ENCODE measurements around the gene OR2T1.
"Not testable (repeated sequence)": the region's sequence is repeated elsewhere in the genome, so short reads cannot be mapped to it uniquely, and the experiment has no call there.

The OR2T1 gene, protein sequence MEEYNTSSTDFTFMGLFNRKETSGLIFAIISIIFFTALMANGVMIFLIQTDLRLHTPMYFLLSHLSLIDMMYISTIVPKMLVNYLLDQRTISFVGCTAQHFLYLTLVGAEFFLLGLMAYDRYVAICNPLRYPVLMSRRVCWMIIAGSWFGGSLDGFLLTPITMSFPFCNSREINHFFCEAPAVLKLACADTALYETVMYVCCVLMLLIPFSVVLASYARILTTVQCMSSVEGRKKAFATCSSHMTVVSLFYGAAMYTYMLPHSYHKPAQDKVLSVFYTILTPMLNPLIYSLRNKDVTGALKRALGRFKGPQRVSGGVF

DNA sequence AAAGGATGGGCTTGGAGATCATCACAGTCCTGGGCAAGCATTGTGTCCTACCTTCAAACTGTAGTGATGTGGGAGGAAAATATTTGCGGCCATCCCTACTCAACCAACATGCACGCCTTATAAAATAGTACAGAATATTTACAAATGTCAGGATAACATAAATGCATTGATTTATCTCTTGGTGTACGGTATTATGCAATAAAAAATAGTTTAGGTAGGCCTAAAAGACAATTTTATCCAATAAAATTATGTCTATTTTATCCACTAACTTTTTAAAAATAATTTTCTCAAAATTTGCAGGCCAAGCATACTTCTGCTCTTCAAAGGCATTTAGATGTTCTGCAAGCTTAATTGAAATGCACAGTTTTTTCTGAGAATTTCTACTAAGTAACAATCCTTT, at the start of gene OR2T1:
TSS of gene OR2T1 (plus strand) at position 301 of the 400 bp plus-strand sequence. CDS start 3,100 bp downstream, outside the sequence.
- DNase-seq (ENCODE audit: low read depth): no peak

DNA sequence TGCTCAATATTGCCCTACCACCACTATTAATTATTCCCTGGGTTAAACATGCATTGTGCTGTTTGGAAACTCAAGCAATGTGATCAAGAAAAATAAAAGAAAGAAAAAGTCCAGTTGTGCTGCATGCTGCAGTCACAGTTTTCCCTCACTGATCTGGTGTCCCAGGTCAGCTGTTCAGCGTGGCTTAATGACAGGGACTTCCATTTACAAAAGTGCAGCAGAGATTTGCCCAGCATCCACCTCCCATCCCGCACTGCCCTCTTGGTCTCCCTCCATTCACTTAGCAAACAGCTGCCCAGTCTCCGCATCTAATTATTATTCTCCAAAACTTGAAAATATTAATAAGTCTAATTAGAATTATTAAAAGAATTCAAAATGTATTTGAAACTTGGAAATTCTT, 43.4 kb upstream of the OR2T1 start:
- DNase-seq (ENCODE audit: low read depth): no peak

DNA sequence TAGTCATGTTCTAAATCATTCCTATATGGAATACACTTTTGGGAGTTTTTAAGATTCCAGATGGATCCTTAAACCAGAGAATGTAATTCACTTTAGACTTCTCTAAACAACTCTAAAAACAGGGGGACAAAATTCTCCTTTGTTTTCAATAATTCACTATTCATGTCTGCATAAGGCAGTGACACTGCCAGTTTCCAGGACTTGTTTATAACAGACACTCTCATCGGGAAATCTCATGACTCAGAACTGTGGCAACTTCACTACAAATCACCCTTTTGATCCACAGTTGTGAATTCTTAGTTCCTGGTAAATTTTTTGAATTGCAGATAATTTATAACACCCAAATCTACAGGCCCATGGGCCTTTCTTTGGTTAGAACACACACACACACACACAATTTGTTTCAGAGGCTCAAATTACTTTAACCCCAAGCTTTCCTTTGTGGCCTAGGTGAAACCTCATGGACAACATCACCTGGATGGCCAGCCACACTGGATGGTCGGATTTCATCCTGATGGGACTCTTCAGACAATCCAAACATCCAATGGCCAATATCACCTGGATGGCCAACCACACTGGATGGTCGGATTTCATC, 41.6 kb upstream of the OR2T1 start, which contains the start of gene OR2T4:
TSS of gene OR2T4 (plus strand) at position 545 of the 595 bp plus-strand sequence. CDS start at position 545, 0 bp downstream.
- DNase-seq (ENCODE audit: low read depth): no peak

DNA sequence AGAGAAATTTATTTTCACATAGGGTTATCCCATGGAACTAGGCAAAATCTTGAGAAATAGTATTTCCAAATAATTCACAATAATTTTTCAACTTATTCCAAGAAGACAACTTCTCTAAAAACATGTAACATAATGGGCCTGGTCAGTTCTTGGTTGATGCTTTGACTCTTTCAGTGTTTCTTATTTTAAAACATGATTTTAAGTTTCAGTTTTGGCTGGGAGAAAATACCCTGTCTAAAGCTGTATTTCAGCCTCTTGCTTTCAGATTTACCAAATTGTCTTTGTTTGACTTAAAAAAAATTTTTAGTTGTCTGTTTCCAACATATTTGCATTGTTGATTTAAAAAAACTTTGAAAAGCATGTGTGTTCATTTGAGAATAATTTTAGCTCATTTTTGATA, 36.2 kb upstream of the OR2T1 start:
- no peak for DNase-seq (ENCODE audit: low read depth)

DNA sequence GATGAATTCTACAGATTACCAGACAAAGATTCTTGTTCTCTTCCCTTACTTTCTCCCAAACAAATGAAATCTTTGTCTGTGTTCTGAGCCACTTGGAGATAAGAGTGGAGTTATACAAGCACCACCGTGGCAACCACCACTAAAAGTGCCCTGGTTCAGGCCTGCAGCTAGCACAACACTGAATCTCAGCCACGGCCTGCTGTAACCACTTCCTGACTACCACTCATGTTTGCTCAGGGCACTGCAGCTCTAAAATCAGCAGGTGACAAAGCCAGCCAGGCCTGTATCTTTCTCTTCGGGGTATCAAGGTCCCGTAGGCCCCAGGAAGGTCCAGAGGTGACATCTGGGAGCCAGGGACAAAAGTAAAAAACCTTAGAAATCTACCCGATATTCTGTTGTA, 30.5 kb upstream of the OR2T1 start:
- no peak for DNase-seq (ENCODE audit: low read depth)

DNA sequence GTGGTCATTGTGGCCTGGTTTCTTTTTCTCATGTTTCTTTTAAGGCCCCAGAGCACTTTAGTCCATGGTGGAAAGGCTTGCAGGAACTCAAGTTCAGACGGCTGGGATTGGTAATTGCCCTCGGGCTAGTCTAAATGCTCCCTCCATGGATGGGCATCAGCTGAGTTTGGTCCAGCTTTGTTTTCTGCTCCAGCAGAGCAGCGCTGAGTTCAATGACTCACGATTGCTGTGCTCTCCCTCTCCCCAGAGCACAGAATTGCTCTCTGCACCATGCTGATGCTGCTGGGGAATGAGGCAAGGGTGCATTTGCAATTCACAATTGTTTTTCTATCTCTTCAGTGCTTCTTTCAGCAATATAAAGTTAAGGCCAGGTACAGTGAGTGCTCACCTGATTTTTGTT, 29.1 kb upstream of the OR2T1 start:
- DNase-seq (ENCODE audit: low read depth): no peak

DNA sequence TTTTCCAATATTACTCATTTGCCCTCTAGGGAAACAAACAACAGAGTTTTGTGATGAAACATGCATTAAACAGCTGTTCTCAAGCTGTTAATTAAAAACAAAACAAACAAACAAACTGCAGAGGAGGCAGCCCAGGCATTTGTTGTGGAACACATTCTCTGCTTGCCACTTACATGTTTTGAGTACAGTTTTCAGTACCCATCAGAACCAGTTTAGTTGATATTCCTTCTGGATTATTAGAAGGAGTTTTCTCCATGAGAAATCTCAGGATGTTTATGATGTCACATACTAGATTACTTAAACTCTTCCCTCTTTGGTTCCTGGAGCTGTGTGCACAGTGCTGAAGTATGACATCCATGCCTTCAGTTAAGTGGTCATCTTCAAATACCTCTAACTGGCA, 27.4 kb upstream of the OR2T1 start, which contains the start of gene OR2T6:
TSS of gene OR2T6 (plus strand) at position 301 of the 400 bp plus-strand sequence. CDS start 11,863 bp downstream, outside the sequence.
- DNase-seq (ENCODE audit: low read depth): no peak

DNA sequence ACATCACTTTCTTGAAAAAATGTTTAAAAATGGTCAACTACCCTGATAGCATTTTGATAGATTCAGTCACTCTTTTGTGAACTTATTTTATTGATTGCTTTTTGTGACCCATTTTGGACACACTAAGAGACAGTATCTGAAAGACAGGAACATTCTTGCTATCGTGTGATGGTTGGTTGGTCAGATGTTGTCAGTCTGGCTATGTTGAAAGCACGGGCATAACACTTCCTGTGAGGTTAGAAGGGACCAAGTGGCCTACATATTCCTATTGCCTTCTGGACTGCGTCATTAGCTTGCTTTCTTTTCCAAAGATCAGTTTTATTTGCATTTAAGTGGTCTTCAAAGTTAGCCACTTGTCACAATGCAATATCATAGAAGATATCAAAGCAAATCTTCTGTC, 25.9 kb upstream of the OR2T1 start:
- DNase-seq (ENCODE audit: low read depth): no peak

DNA sequence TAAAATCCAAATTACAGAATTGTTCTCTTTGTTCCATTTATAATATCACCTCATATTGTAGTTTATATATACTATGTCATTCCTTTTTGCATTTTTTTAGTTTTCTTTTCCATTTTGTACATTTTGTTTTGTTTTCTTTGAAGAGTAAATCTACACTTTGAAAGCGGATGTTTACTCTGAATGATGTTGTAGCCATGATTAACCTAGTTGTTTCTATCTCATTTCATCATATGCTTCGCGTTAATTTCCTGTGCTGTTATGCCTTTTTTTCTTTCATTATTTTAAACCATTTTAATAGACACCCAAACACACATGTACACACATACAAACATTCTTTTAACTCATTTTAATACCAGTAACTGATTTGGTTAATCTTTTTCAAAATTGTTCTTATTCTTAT, 22.0 kb upstream of the OR2T1 start:
- no peak for DNase-seq (ENCODE audit: low read depth)

DNA sequence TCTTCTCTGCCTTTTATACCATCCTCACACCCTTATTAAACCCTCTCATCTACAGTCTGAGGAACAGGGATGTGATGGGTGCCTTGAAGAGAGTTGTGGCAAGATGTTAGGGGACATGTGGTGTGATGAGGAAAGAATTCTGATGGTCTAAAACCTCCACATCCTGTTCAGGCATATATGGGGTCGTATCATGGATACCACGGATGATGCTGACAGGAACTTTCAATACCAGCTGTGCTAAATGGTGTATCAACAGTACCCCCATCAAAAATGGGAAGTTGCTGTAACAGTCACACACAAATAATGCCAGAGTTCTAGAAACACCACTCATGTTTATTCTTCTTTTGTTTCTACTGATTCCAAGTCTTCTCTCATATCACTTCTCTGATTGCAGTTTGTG, 14.4 kb upstream of the OR2T1 start:
- no peak for DNase-seq (ENCODE audit: low read depth)

DNA sequence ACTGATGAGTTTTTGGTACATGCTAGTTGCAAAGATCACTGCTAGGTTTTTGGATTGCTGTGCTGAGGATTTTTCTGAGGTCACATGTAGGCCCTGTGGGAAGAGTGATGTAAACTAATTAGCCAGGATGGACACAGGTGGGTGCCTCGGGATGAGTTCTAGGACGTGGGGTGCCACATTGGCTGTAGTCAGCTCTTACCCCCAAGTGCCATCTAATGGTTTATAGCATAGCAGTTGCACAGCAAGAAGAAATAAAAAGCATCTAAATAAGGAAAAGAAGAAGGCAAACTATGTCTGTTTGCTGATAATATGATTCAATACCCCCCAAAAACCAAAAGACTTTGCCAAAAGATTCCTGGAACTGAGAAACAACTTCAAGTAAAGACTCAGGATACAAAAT, 9.8 kb upstream of the OR2T1 start:
- no peak for DNase-seq (ENCODE audit: low read depth)

DNA sequence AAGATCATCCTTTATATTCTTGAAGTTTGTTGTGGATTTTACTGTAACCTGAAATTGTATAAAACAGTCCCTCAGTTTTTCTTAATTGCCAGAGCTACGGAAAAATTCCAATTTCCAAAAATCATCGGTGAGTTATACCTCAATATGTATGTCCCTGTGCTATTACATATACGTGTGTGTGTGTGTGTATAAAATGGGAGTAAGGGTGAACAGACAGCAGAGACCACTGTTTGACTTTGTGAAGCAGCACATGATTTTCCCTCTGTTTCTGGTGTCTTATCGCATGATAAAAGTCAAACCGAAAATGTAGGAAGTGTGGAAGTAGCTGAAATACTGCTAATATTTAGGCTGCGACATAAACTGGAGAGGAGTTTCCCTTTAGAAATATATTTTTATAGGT, 1.2 kb downstream of the OR2T1 start:
- no peak for DNase-seq (ENCODE audit: low read depth)

DNA sequence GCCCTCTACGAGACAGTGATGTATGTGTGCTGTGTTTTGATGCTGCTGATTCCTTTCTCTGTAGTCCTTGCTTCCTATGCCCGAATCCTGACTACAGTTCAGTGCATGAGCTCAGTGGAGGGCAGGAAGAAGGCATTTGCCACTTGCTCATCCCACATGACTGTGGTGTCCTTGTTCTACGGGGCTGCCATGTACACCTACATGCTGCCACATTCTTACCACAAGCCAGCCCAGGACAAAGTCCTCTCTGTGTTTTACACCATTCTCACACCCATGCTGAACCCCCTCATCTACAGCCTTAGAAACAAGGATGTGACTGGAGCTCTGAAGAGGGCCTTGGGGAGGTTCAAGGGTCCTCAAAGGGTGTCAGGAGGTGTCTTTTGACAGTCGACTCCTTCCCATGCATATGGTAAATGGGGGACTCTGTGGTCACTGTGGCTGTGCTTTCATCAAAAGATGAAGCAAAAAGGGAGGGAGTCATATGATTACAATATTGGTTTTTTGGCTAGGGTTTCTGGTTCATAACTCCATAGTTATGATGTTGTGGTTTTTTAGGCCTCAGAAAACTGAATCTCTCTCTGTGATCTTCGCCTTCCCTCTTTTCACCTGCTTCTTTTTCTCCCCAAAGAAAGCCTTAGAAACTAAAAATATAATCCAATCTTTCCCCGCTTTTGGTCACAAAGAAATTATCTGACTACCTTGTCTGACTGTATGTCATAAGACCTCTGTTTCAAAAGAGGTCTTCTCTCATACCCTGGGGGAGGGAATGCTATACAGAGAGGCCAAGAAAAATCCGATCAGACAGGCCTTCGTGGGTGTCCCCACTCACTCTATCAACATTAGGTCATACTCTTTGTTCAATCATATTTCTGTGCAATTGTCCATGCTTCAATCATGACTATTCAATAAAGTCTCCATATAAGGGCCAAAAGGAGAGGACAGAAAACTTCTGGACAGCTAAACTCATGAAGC, 4.2 kb downstream of the OR2T1 start:
- no peak for DNase-seq (ENCODE audit: low read depth)

DNA sequence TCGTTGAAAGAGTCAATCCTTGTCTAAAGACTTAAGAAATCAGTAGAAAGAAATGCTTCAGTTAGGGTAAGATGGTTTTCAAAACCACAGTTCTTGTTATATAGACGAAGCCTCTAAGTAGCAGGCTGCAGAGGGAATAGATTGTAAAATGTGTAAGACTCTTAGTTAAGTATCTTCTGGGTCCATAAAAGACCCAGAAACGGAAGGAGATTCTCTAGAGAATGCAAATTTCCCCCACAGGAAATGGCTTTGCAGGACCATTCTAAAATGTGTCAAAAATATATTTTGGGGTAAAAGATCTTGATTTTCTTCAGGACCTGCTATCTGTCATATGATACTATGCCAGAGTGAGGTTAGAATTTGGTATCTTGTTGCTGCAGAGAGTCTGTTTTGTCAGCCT, 13.4 kb downstream of the OR2T1 start:
- DNase-seq (ENCODE audit: low read depth): no peak

DNA sequence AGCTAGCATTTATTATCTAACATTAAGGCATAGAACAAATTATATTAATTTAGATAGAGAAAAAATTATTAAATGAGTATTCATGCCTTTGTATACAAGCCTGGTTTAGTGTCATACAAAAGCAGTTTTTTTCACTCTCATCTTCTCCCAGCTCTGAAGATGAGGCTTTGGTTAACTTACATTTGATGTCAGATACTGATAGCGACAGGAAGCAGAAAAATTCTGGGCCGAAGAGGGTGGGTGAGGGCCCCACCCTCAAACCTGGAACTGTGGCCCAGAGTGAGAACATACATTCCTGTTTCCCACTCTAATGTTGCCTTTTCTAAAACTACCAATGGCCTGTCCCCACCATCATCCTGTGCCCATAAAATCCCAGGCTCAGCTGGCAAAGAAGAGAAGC, 15.0 kb downstream of the OR2T1 start:
- no peak for DNase-seq (ENCODE audit: low read depth)

DNA sequence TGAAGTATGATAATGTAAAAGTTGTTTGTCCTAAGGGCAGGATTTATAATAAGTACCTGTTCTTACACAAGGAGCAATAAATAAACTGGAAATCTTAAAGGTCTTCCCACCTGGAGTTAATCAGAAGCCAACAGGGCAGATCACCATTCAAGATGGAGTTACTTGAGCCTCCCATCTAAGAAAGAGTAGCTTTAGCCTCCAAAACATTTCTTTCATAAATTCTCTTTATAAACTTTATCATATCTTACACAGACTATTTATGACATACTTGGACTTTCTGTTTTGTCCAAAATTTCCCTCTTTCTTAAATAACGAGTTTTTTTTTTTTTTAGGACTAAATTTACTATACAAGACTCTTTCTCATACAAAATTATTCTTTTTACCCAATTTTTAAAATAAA, 18.5 kb downstream of the OR2T1 start:
- DNase-seq (ENCODE audit: low read depth): no peak

DNA sequence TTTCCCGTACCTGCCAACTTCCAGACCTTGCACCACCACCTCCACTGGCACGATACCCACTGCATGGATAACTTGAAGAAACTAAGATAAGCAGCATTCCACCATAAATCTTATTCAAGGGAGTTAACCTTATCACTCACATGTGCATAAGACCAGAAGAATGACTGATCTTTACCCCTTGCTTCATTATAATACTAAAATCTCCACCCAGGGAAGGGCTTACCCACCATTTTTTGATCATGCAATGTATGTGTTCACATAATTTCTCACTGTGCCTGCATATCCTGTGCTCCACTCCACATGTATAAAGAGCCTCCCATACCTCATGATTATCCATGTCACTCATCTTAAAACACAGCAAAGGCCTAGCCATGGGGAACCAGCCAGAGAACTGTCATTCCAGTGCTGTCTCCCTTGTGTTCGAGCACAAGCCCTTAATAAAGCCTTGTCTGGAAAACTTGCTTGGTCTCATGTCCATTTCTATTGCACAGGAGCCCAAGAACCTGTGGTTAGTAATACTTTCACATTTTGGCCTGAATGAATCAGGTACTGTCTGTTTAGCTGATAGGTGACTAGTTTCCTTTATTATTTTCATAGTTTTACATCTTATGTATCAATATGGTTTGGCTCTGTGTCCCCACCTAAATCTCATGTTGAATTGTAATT, 24.8 kb downstream of the OR2T1 start:
- not testable (repeated sequence) for DNase-seq (ENCODE audit: low read depth)

DNA sequence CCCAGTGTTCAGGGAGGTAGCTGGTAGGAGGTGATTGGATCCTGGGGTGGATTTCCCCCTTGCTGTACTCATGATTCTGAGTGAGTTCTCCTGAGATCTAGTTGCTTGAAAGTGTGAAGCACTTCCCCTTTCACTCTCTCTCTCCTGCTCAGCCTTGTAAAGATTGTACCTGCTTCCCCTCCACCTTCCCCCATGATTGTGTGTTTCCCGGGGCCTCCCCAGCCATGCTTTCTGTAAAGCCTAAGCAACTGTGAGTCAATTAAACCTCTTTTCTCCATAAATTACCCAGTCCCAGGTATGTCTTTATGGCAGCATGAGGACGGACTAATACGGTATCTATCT, 25.3 kb downstream of the OR2T1 start:
- not testable (repeated sequence) for DNase-seq (ENCODE audit: low read depth)

DNA sequence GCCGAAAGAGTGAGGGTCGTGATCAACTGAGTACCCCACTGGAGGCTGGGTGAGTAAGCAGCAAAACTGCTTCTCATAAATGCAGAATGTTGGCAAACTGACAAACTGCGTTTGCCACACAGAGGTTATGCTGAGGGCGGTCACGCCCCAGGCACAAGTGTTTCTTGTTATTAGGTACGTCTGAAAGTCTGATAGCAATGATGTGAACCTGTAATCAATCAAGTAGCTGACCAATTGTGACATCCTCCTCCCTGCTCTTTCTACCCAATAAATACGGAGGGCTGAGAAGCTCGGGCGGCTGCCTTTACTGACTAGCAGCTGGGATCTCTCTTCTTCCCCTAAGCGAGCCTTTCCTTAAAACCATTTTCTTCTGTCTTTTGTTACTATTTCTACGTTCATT, 28.8 kb downstream of the OR2T1 start:
- DNase-seq (ENCODE audit: low read depth): not testable (repeated sequence)

DNA sequence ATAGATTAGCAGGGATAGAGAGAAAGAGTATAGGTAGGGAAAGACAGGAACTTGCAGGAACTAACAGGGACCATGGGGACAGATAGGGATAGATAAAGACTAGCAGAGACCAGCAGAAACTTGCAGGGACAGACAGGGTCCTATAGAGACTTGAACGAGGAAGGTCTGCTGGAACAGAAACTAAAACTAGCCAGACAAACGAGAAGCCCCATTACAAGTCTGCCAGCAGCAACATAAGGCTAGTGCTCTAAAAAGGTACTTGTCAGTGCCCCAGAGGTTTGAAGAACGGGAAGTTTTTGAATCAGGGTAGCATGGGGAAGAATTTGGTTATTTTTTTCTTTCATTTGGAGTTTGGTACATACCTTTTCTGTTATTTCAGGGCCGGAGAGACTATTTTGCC, 29.4 kb downstream of the OR2T1 start:
- DNase-seq (ENCODE audit: low read depth): not testable (repeated sequence)

DNA sequence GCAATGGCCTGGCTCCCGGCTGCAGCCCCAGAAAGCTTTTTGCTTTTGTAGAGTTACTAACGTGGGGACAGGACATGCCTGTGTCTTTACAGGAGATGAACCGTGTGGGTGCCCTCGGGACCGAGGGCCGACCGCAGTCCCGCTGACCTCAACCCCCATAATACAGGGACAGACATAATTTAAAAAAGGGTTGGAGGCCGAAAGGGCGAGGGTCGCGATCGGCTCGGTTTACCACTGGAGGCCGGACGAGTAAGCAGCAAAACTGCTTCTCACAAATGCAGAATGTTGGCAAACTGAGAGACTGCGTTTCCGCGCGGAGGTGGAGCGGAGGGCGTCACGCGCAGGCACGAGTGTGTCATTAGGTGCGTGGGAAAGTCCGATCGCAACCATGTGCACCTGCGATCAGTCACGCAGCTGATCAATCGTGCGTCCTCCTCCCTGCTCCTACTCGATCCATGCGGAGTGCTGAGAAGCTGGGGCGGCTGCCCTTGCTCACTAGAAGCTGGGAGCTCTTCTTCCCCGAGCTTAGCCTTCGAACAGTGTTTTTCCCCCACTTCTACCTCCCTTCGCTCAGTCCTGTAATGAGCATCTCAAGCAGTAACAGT, 31.1 kb downstream of the OR2T1 start:
- DNase-seq (ENCODE audit: low read depth): not testable (repeated sequence)

DNA sequence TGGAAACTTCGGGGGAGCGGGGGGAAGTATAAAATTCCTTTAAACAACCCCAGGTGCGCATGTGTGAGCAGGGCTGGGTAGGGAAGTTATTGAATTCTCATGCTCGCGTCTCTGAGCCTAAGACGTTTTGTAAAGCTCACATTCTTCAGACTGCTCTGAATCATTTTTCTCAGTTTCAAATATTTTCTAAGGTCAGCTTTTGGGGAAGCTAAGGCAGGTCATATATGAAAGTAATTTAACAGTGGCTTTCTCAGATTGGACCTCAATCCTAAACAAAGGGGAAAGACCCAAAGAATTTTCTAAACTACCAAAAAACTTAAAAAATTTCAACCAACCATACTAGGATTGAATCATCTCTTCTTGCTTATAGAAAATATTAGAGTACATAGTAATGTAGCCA, 32.1 kb downstream of the OR2T1 start:
- DNase-seq (ENCODE audit: low read depth): not testable (repeated sequence)
